ENCODE results near the gene CBLB.
"Not testable (repeated sequence)": the region's sequence is repeated elsewhere in the genome, so short reads cannot be mapped to it uniquely, and the experiment has no call there.

CBLB gene

DNA sequence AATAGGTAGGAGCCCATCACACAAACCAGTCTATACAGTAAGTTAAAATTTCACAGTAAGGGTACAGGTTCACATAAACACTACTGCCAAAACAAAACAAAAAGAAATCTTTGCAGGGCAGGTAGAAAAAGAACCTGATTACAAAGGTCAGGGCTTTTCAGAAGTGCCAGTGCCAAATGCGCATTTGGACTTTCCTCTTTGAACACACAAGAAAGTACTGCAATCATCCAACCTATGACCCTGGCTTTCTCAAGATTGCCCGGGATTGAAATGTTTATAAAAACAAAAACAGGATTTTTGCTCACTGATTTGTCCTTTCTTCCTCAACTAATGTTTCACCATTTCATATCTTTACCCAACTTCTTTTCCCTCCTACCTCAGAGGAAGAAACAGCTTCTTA lies 47.4 kb downstream of the CBLB start:
- DNase-seq (ENCODE audit: low read depth in 3 of 3): no peak

DNA sequence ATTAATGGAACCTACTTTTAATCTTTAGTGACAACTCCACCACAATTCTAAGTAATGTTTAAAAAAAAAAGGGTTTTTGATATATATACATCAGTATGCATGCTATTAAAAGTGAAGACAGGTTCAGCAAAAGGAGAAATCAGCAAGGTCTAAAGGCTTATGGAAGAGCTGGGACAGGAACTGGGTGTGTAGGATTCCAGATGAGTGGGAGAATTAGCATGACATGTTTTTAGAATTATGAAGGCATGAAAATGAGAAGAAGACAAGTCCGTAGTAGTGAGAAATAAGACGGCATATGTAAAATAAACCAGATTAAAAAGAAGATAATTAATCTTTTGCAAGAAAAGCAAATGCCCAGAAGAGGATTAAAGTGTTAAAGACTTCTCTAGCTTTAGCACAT lies 52.0 kb downstream of the CBLB start:
- no peak for DNase-seq (ENCODE audit: low read depth in 3 of 3)

DNA sequence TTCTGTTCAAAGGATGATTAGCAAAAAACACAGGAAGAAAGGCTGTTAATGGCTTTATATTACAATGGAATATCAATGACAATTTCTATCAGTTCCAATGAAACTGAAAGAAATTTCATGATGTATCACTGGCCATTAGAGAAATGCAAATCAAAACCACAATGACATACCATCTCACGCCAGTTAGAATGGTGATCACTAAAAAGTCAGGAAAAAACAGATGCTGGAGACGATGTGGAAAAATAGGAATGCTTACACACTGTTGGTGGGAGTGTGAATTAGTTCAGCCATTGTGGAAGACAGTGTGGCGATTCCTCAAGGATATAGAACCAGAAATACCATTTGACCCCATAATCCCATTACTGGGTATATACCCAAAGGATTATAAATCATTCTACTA lies 53.5 kb downstream of the CBLB start:
- not testable (repeated sequence) for DNase-seq (ENCODE audit: low read depth in 3 of 3)

DNA sequence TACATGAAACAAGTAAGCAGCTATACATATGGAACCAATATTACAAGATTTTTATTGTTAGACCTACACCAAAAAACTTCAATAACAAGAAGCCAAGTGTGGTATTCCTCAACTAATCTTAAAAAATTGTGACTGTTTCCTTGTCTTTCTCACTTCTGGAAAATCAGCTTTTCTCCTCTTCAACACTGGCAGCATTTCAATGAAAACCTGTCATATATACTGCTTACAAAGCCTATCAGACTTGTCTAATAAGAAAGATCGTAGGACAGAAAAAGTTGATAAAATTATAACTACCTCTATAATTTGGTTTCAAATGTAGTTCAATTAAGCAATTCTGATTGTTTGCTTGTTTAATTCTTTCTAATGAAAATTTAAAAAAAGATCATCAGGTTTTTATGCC lies 55.1 kb downstream of the CBLB start:
- DNase-seq (ENCODE audit: low read depth in 3 of 3): no peak

DNA sequence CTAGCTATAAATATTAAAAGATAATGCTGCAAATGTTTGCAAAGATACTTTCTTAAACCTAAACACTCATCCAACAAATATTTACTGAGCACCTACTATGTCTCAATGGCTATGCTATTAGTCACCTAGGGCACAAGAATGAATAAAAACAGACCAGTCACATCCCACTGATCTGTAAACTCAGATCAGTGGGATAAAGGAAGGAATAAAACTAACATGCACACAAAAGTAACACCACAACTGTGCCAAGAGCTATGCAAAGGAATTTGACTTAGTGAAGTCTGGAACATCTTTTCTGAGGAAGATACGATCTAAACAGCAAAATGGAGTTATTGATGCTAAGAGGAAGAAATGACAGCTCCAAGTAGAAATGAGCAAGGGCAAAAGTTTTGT lies 56.6 kb downstream of the CBLB start:
- no peak for DNase-seq (ENCODE audit: low read depth in 3 of 3)

DNA sequence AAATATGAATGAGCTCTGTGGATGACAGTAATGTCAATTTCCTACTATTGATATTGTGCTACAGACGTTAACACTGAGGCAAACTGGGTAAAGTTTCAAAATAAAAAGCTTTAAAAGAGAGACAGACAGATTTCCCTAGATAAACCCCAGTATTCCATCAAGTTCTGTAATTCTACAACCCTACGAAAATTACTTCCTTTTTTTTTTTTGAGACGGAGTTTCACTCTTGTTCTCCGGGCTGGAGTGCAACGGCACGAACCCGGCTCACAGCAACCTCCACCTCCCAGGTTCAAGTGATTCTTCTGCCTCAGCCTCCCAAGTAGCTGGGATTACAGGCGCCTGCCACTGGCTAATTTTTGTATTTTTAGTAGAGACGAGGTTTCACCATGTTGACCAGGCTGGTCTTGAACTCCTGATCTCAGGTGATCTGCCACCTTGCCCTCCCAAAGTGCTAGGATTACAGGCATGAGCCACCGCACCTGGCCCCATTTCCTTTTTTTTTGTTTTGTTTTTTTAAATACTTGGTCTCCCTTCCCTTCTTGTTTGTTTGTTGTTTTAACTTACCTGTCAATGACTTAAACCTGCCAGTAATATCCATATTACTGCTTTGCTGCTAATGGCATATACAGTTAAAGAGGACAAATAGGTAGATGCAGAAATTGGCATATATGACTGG lies 57.2 kb downstream of the CBLB start:
- DNase-seq (ENCODE audit: low read depth in 3 of 3): no peak

DNA sequence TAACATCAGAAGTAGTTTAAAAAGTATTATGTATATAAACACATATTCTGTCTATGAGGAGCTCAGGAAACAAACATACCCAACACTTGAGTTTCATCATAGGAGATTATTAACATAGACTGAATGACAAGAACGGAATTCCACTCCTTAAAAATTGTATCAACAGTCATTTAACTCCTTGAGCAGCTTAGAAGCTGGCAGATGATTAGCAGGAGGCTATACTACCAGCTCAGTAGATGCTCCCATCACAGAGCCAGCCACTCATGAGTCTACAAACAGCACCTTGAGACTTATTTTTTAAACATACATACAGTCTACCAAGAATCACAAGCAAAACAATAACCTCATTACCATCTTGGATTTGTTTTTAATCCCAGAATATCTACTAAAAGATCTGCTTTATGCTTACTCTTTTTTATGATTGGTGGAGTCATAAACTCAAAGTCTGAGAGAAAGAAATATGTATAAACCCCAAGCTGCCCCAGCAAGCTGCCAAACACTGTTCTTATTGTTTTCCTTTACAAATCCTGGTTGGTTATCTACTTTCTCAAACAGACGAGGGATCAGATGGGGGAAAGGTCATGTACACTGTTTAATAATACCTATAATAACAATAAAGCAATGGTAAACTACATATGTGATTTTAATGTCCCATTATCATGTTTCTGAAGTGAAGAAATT lies 59.5 kb downstream of the CBLB start:
- no peak for DNase-seq (ENCODE audit: low read depth in 3 of 3)

DNA sequence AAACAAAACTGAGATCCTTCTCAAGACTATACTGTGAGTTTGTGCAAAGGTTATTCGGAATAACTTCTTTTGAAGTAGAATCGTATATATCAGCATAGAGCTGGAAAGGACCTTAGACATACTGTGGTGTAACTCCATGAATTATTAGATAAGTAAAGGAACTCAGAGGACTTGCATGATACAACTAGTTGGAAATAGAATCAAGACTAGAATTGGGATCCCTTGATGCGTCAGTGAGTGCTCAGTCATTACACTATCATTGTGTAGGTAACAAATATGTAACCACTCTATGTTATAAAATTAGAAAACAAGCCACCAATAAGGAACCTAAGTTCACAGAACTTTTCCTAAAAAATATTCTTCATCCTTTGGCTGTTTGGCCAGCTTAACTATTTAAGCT lies 61.1 kb downstream of the CBLB start:
- DNase-seq (ENCODE audit: low read depth in 3 of 3): no peak

DNA sequence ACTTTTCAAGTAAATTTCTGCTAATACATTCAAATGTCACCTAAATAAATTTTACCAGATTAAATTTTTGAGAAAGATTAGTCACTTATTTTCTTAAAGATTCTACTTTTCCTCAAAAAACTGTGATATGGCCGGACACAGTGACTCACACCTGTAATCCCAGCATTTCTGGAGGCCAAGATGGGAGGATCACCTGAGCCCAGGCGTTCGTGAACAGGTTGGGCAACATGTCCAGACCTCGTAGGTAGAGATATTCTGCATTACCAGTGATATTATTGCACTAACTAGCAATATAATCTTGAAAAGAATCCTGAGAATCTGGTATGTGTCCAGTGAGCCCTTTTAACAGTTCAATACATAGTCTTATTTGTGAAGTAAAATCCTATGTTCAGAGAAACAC lies 61.7 kb downstream of the CBLB start:
- DNase-seq (ENCODE audit: low read depth in 3 of 3): no peak

DNA sequence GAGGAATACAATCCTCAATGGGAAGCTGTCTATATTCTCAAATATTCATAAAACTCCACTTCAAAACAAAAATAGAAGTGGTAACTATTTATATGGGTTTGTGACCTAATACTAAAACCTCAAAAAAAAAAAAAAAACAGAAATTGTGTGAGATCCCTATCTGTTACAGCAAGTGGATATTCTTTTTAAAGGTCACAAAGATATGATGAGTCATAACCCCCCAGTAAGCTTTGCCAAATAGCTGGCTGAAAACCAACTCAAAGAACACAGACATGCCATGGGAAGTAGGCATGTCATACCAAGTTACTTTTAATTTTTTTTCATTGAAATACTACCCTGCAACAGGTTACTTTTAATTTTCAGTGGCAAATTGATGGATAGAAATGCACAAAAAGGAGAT lies 62.5 kb downstream of the CBLB start:
- DNase-seq (ENCODE audit: low read depth in 3 of 3): no peak

DNA sequence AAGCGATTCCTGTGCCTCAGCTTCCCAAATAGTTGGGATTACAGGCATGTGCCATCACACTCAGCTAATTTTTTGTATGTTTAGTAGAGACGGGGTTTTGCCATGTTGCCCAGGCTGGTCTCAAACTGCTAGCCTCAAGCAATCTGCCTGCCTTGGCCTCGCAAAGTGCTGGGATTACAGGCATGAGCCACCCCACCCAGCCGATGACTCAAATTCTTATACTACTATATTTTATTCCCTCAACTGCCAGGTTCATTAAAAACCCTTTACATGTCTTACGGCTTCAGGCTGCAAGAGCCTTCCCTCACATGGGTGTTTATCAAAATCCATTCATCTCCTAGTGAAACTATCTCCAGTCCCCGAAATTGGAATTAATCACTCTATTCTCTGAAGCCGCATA lies 63.4 kb downstream of the CBLB start:
- DNase-seq (ENCODE audit: low read depth in 3 of 3): no peak

DNA sequence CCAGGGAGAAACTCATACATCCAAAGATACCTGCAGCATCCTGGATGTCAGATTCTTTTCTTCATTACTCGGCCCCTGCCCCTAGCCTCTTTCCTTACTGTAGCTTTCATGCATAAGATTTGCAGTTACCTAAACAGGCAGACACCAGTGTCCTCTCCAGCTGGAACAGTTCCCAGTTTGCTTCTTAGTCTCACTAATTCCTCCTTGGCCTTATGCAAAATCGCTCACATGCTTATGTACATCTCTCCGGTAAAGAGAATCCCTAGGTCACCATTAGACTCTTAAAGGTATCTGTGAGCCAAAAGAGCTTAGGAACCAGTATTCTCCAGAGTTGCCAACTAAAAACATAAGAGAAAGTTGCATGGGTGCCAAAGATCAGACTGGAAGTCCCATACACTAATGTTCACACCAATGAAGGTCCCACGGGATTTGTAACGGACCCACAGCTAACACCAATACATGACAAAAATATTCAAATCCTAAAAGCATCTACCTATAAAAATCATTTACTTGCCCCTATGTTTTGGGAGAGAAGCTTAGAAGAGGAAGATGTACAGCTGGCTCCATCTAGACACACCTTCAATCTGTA lies 66.6 kb downstream of the CBLB start:
- no peak for DNase-seq (ENCODE audit: low read depth in 3 of 3)

DNA sequence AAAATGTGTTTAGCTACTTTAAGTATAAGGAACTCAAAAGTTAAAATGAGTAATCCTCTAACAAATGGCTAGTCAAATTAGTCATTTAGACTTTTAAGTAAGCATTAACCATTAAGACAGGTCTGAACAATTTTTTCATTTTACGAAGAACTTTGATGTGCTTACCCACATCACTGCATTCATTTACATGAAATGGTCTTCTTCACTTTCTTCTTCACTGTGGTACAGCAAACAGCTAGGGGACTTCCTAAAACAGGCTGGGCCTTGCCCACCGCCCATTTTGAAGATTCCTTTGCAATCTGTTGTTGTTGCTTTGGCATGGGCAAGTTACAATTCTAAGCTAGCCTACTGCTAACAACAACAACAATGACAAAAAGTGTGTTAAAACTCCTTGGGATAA lies 67.4 kb downstream of the CBLB start:
- no peak for DNase-seq (ENCODE audit: low read depth in 3 of 3)

DNA sequence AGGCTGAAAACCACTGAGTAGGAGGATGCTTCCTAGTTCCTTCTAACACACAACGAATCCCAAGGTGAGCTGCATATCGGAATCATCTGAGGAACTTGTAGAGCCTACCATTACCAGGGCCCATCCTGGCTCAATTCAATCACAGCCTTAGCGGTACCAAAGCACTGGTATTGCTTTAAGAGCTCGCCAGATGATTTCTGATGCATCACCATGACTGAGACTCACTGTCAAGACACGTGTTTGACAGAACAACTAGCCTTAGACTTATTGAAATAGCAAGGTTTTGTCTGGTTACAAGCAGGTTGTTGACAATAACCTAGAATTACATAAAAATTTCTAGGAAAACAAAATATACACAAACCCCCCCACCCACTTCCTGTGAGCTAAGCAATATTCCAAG lies 68.5 kb downstream of the CBLB start:
- DNase-seq (ENCODE audit: low read depth in 3 of 3): no peak

DNA sequence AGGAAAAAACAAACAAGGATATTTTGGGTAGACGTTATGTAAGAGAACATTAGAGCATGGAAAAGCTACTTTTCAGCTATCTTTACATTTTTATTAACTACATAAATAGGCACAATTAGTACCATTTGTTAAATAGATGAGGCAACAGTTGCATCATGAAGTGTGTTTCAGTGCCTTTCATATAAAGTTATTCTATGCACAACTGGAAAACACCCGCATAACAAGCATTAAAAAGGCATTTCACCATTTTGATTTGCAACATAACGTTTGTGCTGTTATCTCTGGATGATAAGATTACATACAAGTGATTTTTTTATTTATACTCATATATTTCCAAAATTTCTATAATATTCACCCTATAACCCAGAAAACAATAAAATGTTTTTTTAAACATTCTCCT lies 69.5 kb downstream of the CBLB start:
- no peak for DNase-seq (ENCODE audit: low read depth in 3 of 3)

DNA sequence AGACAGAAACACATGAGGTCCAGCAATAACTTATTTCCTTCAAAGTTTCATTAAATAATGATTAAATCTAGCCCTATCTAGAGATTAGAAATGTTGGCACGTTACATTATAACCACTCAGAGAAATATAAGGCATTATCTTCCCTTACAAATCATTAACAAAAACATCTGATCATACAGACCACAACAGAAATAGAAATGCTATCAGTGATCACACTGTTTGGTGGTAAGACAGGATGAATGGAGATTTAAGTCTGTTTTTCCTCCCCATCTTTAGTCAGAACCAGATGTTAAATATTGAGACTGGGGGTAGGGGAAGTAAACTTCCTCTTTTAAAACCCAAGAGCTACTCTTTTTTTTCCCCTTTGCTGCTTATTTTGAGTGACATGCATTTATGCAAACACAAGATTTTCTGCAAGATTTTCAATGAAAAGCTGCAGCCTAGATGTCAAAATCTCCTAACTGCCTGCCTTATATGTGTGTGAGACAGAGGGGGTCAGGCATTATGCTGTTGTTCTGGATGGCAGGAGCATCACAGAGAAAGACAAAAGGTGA lies 70.4 kb downstream of the CBLB start:
- DNase-seq (ENCODE audit: low read depth in 3 of 3): no peak

DNA sequence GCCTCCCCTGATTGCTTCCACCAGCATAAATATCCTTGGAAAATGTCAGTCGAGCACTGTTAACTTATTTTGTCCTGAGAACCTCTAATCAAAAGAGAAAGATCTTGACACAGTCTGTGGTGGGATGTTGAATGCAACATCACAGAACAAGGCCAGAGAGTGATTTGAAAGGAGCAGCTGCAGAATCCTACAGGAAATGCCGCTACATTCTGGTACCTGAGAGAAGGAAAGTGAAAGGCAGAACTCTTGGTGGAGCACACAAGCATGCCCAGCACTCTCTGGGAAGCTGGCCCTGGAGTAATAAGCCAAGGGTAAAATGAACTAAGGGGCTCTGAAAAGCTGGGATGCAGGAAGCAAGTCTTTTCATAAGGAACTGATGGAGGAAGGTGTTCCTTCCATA lies 75.8 kb downstream of the CBLB start:
- no peak for DNase-seq (ENCODE audit: low read depth in 3 of 3)

DNA sequence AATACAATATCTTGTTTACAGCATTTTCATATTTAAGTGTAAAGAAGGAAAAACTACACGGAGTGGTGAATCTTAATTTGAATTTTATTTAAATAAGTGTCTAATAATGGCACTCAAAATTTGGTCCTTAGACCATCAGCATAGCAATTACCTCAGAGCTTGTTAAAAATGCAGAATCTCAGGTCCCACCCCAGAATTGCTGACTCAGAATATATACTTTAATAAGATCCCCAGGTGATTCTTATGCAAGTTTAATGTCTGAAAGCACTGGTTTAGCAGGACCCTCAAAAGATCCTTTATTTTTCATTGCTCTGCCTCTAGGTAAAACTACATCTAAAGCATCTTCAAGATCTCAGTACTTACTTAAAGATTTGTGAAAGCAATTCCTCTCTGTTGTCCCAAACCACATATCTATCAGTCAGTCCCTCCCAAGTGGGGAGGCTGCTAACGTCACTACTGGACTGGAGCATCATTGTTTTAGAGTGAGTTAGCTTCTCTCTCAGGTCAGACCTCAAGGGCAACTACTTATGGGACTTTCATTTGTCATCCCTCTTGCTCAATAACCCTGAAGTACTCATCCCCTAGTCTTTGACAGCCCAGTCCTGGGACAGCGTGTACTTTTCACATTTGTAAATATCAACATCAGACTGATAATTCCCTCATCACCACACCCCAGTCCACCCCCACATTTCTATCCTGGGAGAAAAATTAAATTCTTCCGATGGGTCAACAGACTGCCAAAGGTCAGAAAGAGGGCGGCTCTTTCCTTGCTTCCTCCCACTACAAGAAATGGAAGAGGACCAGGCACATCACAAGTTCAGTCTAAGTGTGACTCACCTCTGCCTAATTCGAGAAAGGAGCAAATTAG lies 76.7 kb downstream of the CBLB start:
- DNase-seq (ENCODE audit: low read depth in 3 of 3): no peak

DNA sequence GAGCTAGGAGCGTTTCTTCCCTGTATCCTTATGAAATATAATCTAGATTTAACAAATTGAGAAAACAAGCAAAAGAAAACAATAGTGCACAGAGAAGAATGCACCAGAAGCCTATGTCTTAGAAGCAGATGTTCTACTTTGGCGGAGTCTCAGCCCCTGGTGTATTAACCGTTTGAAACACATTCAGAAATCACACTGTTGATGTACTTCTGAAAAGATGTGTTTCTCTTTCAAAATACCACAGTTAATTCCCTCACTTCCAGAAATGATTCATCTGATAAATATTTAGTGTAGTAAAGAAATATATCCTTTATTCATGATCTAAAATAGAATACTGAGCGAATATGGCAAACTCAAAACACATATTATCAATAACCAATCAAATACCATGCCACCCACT lies 77.7 kb downstream of the CBLB start:
- no peak for DNase-seq (ENCODE audit: low read depth in 3 of 3)

DNA sequence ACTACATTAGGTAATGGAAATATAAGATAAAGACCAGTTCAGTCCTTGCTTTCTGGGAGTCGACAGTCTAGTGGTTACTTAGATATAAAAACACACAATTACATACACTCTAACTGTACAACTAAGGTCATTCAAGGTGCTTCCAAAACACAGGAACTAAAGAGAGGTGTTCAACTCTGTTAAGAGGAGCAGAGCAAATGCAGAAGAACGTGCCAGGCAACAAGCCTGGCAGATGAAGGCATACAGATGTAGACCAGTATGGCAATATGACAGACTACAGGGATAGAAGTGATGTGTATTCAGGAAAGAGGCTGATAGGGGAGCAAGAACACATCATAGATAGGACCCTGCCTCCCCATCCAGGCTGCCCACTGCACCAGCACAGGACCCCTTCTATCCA lies 78.3 kb downstream of the CBLB start:
- DNase-seq (ENCODE audit: low read depth in 3 of 3): no peak

DNA sequence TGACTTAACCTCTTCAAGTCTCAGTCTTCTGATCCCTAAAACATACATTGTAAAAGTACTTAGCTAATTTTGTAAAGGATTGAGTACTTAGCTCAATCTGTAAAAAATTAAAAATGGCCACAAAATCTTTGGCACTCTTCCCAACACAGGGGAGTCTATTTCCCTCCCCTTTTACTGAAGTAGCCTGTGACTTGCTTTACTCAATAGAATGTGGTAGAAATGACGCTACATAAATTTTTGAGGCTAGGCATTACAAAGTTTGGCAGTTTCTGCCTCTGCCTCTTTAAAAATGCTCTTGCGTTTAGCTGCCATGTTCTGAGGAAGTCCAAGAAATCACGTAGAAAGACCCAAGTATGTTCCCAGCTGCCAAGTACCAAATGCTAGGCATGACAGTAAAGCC lies 80.2 kb downstream of the CBLB start:
- no peak for DNase-seq (ENCODE audit: low read depth in 3 of 3)

DNA sequence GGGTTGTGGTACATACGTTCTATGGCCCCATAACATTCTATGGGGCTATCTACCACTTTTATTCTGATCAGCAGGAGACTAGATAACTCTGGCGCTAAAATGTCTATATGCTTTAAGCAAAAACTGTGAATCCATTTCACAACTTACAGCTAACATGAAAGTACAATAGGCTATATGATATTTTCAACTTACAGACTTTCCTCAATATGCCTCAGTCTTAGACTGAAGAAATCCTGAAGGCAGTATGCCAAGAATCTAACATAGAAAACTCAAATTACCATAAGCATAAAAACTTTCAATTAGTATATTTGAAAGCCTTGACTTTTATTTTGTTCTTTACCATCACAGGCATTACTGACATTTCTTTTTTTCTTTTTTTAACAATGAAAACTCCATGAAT lies 81.4 kb downstream of the CBLB start:
- no peak for DNase-seq (ENCODE audit: low read depth in 3 of 3)

All from stimulated activated CD4-positive, alpha-beta T cell treated with anti-CD3 and anti-CD28 coated beads, TNF-alpha, amount 100 ng/mL, for 24 hours (primary cell).